Kidney (tissue), 14 donors: ENCODE measurements around the gene SPOP. TPM values are rescaled to one million over a fixed set of nuclear protein-coding genes. Genes with fewer than 3 reads are reported as not detected.

Experiments used
- DNase-seq, 5 donors: peaks; one replicate each; pipeline ENCODE4 v3.0.0-alpha.2; 2013 to 2020
- FAIRE-seq: peaks from 2 replicates; lab custom pipeline; 2012; peaks lifted over from hg19 to GRCh38; lab: Jason Lieb, UNC
- H3K27ac ChIP-seq, 2 donors: one replicate each; pipeline ENCODE4 v1.7.0; 2013; ENCODE audit warnings: low read depth in 2 of 2, low read length in 2 of 2, inconsistent platforms in 1 of 2
- H3K27me3 ChIP-seq: one replicate; pipeline ENCODE4 v1.7.1; 2013; ENCODE audit warnings: low read length, inconsistent platforms; ENCODE audit not compliant: control insufficient read depth, insufficient read depth
- H3K36me3 ChIP-seq, 3 donors: one replicate each; pipeline versions ENCODE4 v1.7.0 to v1.7.1; 2013; ENCODE audit warnings: low read length in 3 of 3, control low read depth in 1 of 3, inconsistent platforms in 1 of 3; ENCODE audit not compliant: insufficient read depth in 3 of 3, control insufficient read depth in 2 of 3
- H3K4me1 ChIP-seq, 3 donors: one replicate each; pipeline versions ENCODE4 v1.7.0 to v1.7.1; 2013; ENCODE audit warnings: low read length in 3 of 3, inconsistent platforms in 1 of 3, low read depth in 1 of 3; ENCODE audit not compliant: control insufficient read depth in 2 of 3, insufficient read depth in 2 of 3
- H3K4me3 ChIP-seq, 3 donors: one replicate each; pipeline versions ENCODE4 v1.7.0 to v1.8.1; 2013; ENCODE audit warnings: low read length in 3 of 3, control low read depth in 1 of 3, inconsistent platforms in 1 of 3
- H3K9ac ChIP-seq, 3 donors: one replicate each; pipeline versions ENCODE4 v1.7.0 to v1.7.1; 2013; ENCODE audit warnings: low read length in 3 of 3, control low read depth in 1 of 3, inconsistent platforms in 1 of 3
- H3K9me3 ChIP-seq, 3 donors: one replicate each; pipeline versions ENCODE4 v1.7.0 to v1.7.1; 2013; ENCODE audit warnings: low read length in 3 of 3, control low read depth in 1 of 3, inconsistent platforms in 1 of 3; ENCODE audit not compliant: control insufficient read depth in 2 of 3, insufficient read depth in 1 of 3
- intact Hi-C: fragments of 100-400 bp; cut with DNase I; formaldehyde crosslinking; loops from one replicate; pipeline ENCODE4 v1.11.1; 2022
- polyA plus RNA-seq: library from polyadenylated mRNA; stranded (reverse); fragments of 350-450 nt; fragmentation: Illumina TruSeq; extraction: RNeasy Lipid Tissue Mini Kit (QIAGEN cat#74804); gene quantifications from one replicate; pipeline ENCODE4 v1.2.3, GENCODE V29; 2014; ENCODE audit warnings: low read depth, low replicate concordance; ENCODE audit not compliant: insufficient read depth
- total RNA-seq: library from RNA; stranded (reverse); fragmentation: NEBNext Ultra II Directional; extraction: Animal tissue kit (Norgen Biotek cat#: 25700); gene quantifications from one replicate; pipeline ENCODE4 v1.2.1, GENCODE V29; 2021
- TF ChIP-seq, protein P1 (sequence below): IDR thresholded peaks from 3 replicates; pipeline ENCODE4 v1.5.1; 2012; ENCODE audit warnings: mild to moderate bottlenecking, moderate library complexity, borderline replicate concordance; ENCODE audit not compliant: insufficient read depth; ENCODE audit errors: extremely low read depth
- donor health status: control.
- donor health status: control.
- donor health status: control.
- donor health status: control.
- donor health status: control.
- donor health status: DM: yes; HTN: yes; CAD: no.
- donor health status: Normal renal cell carcinoma (clear cell type).

The SPOP gene
- total and polyA plus RNA-seq, 2 donors from 2014 or later: 28.2 to 73.8 TPM

- DNase-seq: no peak
- FAIRE-seq: no peak
- intact Hi-C loops: no loop called here
- Histone ChIP-seq H3K36me3 (no peaks in the 10 kb centered on the region), H3K27me3 (no peaks in the 10 kb centered on the region), H3K4me1 (peaks cover 0 to 8% (median 0%) of the 10 kb centered on the region in 3 donors), H3K9ac (no peak overlapping the region), H3K27ac (no peak overlapping the region), H3K4me3 (no peak overlapping the region), H3K9me3 (no peaks in the 10 kb centered on the region)
- TF ChIP-seq, protein P1, sequence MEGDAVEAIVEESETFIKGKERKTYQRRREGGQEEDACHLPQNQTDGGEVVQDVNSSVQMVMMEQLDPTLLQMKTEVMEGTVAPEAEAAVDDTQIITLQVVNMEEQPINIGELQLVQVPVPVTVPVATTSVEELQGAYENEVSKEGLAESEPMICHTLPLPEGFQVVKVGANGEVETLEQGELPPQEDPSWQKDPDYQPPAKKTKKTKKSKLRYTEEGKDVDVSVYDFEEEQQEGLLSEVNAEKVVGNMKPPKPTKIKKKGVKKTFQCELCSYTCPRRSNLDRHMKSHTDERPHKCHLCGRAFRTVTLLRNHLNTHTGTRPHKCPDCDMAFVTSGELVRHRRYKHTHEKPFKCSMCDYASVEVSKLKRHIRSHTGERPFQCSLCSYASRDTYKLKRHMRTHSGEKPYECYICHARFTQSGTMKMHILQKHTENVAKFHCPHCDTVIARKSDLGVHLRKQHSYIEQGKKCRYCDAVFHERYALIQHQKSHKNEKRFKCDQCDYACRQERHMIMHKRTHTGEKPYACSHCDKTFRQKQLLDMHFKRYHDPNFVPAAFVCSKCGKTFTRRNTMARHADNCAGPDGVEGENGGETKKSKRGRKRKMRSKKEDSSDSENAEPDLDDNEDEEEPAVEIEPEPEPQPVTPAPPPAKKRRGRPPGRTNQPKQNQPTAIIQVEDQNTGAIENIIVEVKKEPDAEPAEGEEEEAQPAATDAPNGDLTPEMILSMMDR: no peak
Observed at GRCh38 chr17:49578414-49578813, 99.5 kb downstream of the SPOP start.

DNA sequence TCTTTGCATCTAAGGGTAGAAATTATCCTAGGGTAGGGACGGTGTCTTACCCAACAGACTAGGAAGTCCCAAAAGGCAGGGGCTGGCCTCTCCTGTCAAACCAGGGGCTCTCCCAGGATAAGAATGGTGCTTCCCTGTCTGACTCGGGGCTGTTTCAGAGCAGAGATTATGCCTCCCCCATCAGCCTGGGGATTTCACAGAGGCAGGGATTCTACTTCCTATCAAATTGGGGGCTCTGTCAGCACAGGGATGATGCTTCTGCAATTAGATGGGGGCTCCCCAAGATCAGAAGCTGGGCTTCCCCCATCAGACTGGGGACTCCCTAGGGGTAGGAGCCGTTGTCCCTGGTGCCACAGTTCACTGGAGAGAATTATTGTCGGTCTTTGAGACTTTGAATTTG lies 99.9 kb downstream of the SPOP start:
- H3K4me1 ChIP-seq: peaks cover 0 to 8% (median 0%) of the 10 kb centered on the region in 3 donors
- H3K36me3 ChIP-seq: no peaks in the 10 kb centered on the region
- H3K27me3 ChIP-seq: no peaks in the 10 kb centered on the region
- intact Hi-C loops: no loop called here
- H3K9me3 ChIP-seq: no peaks in the 10 kb centered on the region
- TF ChIP-seq, protein P1: no peak
- FAIRE-seq (no peak), DNase-seq (no peak)
- H3K4me3 ChIP-seq: no peak overlapping the region
- H3K27ac ChIP-seq: no peak overlapping the region
- no peak overlapping the region for H3K9ac ChIP-seq

- H3K27me3 ChIP-seq: no peaks in the 10 kb centered on the region
- no peaks in the 10 kb centered on the region for H3K36me3 ChIP-seq
- H3K9ac ChIP-seq: no peak overlapping the region
- H3K9me3 ChIP-seq: no peaks in the 10 kb centered on the region
- peaks cover 0 to 8% (median 0%) of the 10 kb centered on the region in 3 donors for H3K4me1 ChIP-seq
- no peak for FAIRE-seq
- H3K27ac ChIP-seq: no peak overlapping the region
- intact Hi-C loops: no loop called here
- TF ChIP-seq, protein P1: no peak
- no peak for DNase-seq
- no peak overlapping the region for H3K4me3 ChIP-seq
Observed at GRCh38 chr17:49577650-49577934, 100.3 kb downstream of the SPOP start.
